ENCODE data around the gene GNG4.

DNA sequence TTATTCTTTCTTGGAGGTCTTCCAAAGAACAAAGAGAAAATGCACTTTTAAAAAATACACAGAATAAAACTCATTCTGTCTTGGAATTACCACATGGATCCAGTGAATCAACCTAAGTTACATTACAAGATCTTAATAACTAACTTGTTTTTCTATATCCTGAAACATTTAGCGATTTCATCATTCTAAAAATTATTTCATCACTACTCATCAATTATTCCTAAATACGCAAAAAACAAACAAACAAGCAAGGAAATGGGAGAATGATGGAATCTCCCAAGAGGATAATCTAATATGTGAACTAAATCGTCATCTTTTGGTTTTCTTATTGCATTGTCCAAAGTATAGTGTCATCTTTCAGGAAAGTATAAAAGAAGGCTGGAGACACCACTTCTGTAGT, 38.5 kb upstream of the GNG4 start:
- TF ChIP-seq, protein P1, sequence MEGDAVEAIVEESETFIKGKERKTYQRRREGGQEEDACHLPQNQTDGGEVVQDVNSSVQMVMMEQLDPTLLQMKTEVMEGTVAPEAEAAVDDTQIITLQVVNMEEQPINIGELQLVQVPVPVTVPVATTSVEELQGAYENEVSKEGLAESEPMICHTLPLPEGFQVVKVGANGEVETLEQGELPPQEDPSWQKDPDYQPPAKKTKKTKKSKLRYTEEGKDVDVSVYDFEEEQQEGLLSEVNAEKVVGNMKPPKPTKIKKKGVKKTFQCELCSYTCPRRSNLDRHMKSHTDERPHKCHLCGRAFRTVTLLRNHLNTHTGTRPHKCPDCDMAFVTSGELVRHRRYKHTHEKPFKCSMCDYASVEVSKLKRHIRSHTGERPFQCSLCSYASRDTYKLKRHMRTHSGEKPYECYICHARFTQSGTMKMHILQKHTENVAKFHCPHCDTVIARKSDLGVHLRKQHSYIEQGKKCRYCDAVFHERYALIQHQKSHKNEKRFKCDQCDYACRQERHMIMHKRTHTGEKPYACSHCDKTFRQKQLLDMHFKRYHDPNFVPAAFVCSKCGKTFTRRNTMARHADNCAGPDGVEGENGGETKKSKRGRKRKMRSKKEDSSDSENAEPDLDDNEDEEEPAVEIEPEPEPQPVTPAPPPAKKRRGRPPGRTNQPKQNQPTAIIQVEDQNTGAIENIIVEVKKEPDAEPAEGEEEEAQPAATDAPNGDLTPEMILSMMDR (IDR thresholded peaks at IDR 0.05): no peak
- TF ChIP-seq POLR2A (IDR thresholded peaks at IDR 0.05): no peak
